Stimulated activated CD4-positive, alpha-beta T cell treated with anti-CD3 and anti-CD28 coated beads, Interleukin-12 subunit alpha, Interleukin-12 subunit beta, amount 100 ng/mL, for 24 hours (primary cell): ENCODE data around the gene ARID5B.
"Not testable (repeated sequence)": the region's sequence is repeated elsewhere in the genome, so short reads cannot be mapped to it uniquely, and the experiment has no call there.

Experiments used
- DNase-seq, 2 experiments: peaks; one replicate each; pipeline ENCODE4 v3.0.0-alpha.2; 2020; ENCODE audit warnings: low read depth in 2 of 2

The ARID5B gene, protein sequence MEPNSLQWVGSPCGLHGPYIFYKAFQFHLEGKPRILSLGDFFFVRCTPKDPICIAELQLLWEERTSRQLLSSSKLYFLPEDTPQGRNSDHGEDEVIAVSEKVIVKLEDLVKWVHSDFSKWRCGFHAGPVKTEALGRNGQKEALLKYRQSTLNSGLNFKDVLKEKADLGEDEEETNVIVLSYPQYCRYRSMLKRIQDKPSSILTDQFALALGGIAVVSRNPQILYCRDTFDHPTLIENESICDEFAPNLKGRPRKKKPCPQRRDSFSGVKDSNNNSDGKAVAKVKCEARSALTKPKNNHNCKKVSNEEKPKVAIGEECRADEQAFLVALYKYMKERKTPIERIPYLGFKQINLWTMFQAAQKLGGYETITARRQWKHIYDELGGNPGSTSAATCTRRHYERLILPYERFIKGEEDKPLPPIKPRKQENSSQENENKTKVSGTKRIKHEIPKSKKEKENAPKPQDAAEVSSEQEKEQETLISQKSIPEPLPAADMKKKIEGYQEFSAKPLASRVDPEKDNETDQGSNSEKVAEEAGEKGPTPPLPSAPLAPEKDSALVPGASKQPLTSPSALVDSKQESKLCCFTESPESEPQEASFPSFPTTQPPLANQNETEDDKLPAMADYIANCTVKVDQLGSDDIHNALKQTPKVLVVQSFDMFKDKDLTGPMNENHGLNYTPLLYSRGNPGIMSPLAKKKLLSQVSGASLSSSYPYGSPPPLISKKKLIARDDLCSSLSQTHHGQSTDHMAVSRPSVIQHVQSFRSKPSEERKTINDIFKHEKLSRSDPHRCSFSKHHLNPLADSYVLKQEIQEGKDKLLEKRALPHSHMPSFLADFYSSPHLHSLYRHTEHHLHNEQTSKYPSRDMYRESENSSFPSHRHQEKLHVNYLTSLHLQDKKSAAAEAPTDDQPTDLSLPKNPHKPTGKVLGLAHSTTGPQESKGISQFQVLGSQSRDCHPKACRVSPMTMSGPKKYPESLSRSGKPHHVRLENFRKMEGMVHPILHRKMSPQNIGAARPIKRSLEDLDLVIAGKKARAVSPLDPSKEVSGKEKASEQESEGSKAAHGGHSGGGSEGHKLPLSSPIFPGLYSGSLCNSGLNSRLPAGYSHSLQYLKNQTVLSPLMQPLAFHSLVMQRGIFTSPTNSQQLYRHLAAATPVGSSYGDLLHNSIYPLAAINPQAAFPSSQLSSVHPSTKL

DNA sequence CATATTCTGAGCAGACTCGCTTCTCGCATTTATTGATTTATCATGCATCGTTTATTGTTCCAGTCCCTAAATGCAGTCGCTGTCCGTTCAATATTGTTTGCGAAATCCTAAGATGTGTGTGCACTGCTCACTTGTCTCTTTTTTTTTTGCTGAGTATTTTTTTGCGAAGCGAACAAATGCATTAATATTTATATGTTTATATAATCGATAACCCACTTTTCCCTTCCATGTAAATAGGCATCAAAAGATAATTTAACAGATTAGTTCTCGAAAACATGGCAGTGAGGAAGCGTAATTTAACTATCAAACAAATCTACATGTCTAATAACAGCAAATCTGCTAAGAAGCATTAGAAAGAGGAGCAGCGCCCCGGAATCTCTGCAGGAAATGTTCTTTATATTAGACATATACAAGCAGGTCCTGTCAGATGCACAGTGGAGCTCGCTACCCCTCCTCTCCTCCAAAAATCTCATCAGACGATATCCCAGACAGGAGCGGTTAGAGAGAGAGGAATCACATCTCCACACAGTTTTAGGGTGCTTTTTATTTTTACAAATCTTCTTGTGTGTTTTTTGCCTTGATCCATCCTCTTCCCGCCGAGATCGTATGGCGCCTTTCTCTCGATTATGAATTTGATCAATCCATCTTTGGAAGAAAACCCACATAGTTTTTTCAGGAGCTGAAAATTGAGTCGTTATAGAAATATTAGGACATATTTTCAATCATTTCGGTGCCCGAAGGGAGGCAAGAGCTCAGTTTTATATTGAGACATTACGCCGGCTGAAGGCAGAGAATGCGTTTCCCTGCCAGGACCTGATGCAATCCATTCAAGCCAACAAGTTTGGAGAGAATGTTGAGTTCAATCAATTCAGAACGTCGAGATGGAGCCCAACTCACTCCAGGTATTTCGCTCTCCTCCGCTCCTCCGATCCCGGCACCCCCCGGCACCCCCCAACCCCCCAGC lies at the start of gene ARID5B:
TSS of gene ARID5B (plus strand) at position 871 of the 964 bp plus-strand sequence. CDS start at position 882, 11 bp downstream.
- no peak for DNase-seq

DNA sequence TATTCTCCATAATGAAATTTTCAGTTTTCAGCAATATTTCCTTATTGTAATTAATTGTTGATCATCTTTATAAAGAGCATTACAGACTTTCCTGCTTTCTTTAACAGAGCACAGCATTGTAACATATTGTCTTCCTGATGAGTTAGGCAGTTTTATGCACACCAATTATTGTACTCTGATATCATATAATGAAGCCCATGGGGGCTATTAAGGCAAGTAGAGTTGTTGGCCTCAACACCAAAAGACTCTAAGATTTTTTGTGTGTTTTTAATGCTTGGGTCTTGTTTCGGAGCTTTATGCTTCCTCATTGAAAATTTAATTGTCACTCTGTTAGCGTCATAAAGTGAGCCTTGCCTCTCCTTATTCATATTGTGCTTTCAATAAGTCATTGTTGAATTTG lies 49.2 kb upstream of the ARID5B start:
- no peak for DNase-seq

DNA sequence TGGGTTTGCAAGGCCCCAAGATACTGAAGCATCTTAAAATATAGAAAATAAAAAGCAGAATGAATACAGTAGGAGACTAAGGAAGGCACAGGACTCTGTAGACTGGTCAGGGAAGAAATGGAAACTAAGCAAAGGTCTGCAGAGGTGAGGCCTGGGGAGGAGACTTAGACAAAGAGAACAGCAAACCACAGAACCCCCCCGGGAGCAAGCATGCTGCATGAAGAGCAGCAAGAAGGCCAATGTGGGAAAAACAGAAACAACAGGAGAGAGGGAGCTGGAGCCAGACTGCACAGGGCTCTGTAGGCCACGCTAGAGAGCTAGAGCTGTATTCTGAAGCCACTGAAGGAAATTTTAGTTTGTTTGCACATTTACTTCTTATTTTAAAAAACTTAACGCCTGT lies 45.7 kb upstream of the ARID5B start:
- no peak for DNase-seq

DNA sequence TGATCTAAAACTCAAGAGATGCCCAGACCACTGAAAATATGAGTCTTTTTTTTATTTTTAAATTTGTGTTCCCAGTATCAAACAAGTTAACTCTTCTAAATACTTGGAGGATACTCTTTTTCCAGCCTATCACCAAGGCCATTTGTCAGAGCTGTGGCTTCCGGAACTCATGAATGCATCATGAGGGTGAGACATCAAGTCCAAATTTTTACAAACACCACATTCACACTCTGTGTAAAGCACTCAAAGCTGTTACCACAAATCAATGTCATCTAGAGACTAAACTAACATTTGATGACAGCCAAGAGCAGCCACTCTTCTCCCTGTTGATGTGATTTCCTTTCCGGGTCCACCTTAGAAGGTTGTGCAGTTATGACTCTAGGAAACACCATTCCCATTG lies 43.8 kb upstream of the ARID5B start:
- DNase-seq: no peak

DNA sequence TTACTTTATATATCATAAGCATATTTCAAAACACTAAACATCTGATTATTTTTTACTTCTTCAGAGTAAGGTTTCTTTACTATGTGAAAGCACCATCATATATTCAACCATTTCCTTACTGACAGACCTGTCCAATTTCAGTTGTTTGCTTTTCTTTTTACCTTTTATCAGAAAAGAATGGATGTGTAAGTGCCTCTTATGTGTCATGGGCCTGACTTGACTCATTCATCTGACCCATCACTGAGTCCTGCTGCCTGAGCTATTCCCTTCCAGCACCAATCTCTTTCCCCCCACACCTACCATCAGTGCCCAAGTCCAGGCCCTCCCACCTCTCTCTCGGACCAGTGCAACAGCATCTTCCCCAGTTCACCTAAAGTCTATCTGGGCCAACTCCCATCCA lies 41.7 kb upstream of the ARID5B start:
- DNase-seq: no peak

DNA sequence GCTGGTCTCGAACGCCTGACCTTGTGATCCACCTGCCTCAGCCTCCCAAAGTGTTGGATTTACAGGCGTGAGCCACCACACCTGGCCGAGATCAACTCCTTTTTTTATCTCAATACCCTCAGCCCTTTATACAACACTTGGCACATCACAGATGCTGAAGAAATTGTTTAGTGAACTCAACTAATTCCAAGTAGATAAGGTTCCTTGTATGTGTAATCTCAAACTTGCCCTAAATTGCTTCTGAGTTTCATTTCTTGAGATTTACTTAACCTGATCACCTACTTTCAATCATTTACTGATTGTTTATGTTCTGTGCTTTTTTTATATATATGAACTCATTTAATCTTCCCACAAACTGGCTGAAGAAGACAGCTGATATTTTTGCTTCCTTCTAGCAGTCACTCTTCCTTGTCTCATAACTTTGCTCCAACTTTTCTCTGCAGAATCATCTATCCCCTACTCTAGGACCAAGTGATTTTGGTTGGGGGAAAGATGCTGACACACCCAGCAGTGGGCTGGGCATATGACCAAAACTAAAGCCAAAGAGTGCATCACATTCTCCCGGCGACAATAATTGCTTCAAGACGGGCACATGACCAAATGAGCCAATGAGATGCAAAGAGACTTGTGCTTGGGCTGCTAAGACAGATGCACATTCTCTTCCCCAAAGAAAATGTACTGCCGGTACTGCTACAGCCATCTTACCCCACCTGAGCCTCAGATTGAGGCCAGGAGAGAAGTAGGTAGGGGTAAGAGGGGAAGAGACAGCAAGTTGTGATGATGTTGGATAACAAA lies 40.3 kb upstream of the ARID5B start:
- DNase-seq: no peak

DNA sequence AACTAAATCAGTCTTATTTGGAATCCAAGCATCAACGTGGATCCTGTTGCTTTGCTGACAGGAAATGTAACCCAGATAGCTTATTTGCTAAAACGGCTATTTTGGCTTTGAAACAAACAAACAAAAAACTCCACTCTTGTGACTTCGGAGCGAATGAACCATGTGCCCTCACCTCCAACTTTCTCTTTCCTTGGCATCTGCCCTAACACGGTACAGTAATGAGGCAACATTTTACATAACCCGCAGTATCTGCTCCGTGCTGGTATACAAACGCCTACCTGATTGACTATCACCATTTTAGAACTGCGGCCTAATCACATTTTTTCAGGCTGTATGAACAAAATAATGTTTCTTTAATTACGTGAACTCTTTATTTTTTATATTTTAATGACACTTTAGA lies 37.5 kb upstream of the ARID5B start:
- DNase-seq: no peak

DNA sequence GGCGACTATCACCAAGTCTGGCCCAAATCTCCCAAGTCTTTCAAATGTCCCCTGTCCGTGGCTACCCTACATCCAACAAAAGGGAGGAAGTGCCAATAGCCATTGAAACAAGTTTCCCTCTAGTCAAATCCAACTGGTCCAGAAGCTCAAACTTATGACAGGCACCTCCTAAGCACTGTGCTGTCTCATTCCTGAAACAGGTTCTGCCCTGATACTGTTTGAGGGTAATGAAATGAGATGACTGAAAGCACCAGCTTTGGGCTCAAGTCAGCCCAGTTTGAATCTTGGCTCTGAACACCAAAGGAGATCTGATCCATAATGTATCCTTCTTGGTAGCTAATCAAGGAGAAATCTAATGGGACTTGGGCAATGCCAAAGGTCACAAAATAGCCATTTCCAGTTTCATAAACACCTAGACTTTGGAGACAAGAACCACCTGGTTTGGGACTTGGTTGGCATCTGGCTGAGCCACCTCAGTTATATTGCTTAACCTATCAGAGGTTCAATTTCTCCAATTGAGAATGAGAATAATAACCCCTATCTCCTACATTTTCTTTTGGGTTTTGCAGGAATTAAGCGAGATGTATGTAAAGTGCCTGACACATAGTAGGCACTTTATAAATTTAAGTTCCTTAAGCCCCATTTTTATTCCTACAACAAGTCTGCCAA lies 34.7 kb upstream of the ARID5B start:
- no peak for DNase-seq

DNA sequence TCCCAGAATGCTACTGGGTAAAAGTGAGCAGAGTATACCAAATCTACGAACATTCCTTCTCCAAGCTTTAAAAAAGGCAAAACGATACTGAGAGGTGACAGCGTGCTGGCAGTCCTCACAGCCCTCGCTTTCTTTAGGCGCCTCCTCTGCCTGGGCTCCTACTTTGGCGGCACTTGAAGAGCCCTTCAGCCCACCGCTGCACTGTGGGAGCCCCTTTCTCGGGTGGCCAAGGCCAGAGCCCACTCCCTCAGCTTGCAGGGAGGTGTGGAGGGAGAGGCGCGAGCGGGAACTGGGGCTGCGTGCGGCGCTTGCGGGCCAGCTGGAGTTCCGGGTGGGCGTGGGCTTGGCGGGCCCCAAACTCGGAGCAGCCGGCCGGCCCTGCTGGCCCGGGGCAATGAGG lies 34.1 kb upstream of the ARID5B start:
- not testable (repeated sequence) for DNase-seq

DNA sequence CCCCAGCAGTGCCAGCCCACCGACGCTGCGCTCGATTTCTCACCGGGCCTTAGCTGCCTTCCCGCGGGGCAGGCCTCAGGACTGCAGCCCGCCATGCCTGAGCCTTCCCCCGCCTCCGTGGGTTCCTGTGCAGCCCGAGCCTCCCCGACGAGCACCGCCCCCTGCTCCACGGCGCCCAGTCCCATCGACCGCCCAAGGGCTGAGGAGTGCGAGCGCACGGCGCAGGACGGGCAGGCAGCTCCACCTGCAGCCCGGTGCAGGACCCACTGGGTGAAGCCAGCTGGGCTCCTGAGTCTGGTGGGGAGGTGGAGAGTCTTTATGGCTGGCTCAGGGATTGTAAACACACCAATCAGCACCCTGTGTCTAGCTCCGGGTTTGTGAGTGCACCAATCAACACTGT lies 33.7 kb upstream of the ARID5B start:
- DNase-seq: peak; percentile 14 to 15

DNA sequence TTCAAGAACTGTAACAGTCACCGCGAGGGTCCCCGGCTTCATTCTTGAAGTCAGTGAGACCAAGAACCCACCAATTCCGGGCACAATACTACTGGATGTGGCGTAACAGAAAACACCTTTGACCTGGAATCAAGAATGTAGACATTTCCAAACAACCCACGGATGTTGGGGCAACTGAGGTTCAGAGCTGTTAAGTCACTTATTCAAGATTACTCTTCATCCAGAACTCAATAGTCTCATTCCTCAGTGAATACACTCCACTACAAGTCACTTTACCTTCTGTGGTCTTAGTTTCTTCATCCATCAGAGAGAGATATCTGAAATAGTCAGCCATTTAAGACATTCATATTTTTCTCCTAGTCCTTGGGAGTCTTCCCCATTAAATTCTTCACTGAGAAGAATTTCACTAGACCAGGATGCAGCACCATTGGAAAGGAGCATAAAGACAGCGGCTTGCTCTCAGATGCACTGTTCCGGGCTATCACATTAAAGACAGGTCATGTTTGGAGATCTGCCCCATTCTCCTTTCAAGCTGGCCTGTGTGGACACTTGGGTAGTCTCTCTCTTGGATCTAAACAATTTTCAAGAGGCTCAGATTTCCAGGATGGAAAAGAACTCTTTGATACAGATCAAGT lies 32.3 kb upstream of the ARID5B start:
- no peak for DNase-seq

DNA sequence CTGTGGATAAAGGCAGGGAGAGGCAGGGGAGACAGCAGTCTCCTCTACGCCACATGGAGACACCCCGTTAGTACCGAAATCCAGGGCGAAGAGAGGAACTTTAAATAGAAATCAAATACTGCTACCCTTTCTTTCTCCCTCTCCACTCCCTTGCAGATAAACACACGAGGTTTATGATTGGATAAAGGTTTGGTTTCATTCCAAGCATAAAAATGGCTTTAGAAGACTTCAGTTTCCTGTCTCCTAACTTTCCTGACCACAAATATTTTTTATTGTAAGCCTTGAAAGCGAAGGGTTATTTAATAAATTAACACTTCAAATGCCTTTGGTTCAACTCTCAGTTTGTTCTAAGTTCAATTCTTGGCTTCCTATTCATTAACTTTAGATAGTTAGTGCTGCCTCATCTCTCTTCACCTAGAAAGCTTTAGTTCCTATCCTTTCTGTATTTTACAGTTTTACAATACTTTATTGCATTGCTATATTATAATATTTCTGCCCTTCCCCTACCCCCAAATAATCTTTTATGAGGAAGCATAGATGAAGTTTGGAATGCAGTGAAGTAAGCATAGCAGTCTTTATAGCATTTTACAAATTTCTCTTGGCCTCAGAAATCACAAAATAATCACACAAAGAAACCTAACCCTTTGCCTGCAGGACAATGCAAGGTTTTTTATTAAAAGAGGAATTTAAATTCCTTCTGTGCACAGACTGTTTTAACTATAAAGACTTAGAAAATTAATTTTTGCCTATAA lies 31.5 kb upstream of the ARID5B start:
- no peak for DNase-seq

DNA sequence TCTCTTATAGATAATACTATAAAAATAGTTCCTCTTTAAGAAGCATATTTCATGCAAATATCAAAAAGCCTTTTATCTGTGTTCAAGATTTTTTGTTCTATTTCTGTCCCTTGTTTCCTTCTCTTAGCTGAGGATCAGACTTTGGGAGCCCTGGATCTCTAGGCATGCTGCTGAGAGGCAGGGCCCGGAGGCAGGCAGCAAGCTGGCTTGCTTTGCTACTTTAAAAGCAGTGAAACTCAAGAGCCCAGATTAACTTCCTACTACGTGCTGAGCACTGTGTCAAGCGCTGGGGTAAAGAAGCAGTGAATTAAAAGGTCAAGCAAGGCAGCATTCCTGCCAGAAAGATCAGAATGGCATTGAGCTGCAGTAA lies 31.0 kb upstream of the ARID5B start:
- DNase-seq: no peak

DNA sequence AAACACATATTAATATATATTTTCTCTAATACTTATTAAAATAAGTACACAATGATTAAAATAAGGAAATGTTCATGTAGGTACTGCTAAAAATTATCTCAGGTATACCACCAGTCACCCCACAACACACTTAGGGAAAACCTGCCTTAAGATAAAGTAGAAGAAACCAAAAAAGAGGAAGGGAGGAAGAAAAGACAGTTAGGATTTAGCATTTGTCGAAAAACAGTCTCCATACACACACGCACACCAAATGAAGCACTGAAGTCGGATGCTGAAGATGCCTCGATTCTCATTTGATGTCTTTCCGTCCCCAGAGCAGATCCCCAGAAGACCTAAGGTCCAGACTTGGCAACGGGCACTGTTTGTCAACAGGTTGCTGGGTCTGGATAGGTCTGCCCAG lies 30.0 kb upstream of the ARID5B start:
- no peak for DNase-seq

DNA sequence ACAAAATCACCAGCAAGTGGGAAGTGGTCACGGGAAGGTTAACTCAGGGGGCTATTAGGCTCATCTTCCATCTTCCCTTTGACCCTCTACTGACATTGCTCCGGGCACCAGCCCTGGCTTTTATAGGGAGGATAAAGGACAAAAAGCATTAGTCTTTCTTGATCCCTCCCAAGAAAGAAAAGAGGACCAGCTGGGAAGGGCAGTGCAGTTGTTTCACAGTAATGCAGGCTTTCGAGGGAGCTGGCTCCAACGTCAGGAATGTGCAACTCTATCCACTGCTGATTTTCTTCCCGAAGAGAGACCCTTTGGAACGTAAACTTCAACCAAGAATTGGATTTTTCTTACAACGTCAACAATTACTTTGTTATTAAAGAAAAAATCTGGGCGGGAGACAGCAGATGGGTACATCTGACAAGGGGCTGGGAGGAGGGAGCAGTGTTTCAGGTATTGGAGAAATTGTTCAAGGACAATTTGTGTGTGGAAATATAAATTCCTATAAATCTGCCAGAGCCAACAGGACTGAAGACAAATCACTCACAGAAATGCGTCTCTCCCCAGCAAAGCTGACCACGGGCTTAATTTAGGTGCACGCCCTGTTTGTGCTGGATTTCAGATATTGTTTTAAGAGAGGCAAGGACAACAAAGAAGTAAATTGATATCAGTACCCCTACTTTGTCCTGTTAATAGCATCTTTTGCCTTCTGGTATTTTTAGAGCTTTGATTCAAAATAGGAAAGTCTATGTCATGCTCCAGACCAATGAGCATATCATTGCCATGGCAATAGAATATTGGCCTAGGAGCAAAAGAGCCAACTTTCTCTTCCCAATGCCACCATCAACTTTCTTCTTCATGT lies 23.4 kb upstream of the ARID5B start:
- DNase-seq: no peak

DNA sequence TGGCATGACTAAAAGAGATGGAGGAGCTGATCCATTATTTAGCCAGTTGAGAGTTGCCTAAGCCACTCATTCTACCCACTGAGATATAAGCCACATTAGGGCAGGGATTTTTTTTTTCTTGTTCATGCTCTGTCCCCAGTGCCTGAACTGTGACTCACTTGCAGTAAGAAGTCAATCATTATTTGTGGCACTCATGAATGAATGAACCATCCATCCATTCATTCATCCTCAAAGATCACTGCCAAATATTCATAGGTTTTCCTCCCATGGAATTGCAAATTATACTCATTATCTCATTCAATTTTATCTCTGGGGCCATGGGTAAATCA lies 22.8 kb upstream of the ARID5B start:
- no peak for DNase-seq

DNA sequence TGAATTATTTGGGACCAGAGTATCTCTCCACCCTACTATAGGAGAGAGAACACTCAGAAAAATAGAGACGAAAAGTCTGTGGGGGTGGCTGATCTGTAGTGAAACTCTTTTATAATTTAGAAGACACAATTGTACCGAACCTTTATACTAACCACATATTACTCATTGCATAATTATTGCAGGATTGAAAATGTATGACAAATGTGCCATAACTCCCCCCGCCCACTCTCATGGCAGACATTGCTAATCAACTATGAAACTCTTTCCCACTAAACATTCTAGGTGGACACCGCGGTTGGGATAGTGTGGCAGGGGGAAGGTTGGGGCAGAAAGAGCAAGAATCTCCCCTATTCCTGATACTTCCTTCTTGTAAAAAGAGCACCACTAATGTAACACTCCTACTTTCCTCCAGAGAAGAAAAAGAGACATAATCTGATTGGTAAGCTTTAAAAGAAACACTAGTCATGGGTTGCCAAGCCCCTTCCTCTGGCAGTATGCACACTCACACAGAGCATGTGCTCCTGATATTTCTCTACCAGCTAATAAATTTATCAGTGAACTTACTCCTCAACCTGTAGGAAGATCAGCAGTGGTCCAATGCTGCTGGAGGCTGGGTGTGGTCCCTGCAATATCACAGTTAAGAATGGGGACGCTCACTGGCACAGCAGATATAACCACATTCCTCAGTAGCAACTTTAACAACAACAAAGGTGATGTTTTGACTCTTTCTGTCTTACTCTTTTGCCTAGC lies 18.7 kb upstream of the ARID5B start:
- DNase-seq: peak; percentile 58 to 68
